HG02759 (cell line): ENCODE measurements around the gene PIGC.

Experiments
- ATAC-seq: cut with Tn5 transposase; IDR thresholded peaks from one replicate; pipeline ENCODE4 v1.9.1; 2021; ENCODE audit warnings: mild to moderate bottlenecking, moderate library complexity; ENCODE audit not compliant: unreplicated experiment

The PIGC gene

GRCh38 chr1:172431721-172432192 lies 12.1 kb downstream of the PIGC start:
- no peak for ATAC-seq

DNA sequence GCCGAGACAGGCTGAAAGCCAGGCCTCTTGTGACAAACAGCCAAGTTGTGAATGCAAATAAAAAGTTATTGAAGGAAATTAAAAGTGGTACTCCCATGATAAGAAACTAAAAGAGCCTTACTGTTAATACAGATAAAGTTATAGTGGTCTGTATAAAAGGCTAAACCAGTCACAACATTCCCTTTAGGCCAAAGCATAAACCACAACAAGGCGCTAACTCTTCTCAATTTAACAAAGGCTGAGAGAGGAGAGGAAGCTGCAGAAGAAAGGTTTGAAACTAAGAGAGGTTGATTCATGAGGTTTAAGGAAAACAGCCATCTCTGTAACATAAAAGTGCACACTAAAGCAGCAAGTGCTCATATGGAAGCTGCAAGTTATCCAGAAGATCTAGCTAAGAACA lies 12.7 kb downstream of the PIGC start:
- no peak for ATAC-seq

DNA sequence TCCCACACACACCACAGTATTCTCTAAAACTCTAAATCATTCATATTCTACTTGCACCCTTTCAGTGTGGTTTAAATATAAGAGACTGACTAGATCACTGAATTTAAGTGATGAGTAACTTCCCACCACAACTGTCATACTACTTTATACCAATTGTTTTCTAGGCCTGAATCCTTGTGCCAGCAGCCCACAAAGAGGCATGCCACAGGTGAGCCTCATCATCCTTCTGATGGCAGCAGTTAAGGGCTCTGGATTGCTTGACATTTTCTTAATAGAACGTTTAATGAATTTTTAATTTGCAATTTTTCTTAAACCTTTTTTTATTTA lies 13.8 kb downstream of the PIGC start:
- ATAC-seq = no peak

DNA sequence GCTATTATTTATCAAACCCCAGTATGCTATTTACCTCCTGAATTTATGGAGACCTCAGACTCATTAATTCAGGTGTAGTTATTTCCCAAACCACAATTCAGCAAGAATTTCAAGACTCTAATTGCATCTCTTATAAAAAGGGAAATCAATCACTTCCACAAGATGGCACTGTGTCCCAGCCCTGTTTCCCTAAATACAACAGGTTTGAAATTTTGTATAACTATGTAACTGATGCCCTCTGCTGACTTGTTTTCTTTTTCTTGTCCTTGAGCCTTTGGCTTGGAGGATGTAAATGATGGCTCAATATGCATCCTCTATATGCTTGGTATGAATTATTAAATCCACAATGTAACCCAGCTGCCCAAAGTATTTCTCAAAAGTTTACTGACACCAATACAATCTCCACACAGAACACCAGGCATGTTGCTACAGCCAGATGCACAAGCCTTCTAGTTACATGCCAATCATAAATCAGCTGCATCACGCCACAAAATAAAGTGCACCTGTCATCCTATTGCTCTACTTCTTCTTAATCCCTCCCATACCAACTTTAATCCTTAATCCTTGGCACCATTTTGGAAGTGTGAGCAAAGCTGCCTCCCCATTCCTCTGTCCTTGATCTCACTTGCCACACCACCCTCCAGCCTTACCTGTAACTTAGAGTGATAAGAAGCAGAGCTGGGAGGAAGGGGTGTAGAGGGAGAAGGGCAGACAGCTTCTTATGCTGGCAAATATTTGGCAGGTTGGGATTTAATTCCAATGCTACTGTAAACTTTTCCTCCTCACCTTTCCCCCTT lies 14.3 kb downstream of the PIGC start:
- no peak for ATAC-seq

GRCh38 chr1:172427191-172427590 lies 16.7 kb downstream of the PIGC start:
- no peak for ATAC-seq

- no peak for ATAC-seq
These were observed 18.5 kb downstream of the PIGC start for GRCh38 chr1:172425339-172425738.

- ATAC-seq = no peak
These were observed 20.5 kb downstream of the PIGC start for GRCh38 chr1:172423336-172423735.

DNA sequence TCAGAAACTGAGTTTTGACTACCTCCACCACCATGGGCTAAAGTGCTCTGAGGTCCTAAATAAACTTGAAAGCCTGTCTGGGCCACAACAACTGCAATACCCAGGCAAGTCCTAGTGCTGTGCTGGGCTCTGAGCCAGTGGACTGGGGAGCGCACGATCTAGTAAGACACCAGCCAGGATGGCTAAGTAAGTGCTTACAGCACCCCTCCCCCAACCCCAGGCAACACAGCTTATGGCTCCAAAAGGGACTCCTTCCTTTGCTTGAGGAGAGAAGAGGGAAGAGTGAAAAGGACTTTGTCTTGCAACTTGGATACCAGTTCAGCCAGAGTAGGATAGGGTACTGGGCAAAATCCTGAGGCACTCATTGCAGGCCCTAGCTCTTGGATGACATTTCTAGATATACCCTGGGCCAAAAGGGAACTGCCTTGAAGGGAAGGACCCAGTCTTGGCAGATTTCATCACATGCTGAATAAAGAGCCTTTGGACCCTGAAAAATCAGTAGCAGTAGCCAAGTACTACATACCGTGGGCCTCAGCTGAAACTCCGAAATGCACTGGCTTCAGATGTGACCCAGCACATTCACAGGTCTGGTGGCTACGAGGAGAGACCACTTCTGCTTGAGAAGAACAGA lies 21.8 kb downstream of the PIGC start:
- ATAC-seq = no peak

- ATAC-seq = no peak
These were observed 23.5 kb downstream of the PIGC start, which contains the start of gene C1orf105 for GRCh38 chr1:172420385-172420784. C1orf105 (plus strand) TSS chr1:172420685; CDS start chr1:172420886, 201 bp downstream.

- ATAC-seq = no peak
These were observed 26.3 kb downstream of the PIGC start for GRCh38 chr1:172417557-172417956.

DNA sequence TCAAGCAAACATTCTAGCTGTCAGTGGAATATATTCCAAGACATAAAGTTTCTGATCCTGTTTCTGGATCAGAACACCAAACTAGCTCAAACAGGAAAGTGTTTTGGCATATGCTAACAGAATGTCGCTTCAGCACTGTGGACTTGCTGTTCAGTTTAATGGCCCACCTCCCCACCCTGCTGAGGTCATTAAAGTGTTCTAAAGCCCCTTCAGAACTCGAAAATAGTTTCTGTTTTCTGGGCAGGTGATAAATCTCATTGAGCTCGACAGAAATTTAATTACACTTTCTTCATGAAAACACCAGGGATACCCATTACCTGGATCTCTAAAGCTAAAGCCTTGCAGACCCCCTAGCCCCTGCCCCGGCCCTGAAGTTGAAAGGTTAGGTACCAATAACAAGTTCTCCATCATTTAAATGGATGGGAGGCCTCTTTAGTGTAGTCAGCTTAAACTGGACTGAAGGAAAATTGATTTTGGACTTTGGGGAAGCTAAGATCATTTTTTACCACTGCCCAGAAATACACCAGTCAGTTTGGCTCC lies 27.3 kb downstream of the PIGC start:
- ATAC-seq = no peak

GRCh38 chr1:172414331-172414730 lies 29.5 kb downstream of the PIGC start:
- ATAC-seq = no peak

- ATAC-seq = no peak
These were observed 32.0 kb downstream of the PIGC start for GRCh38 chr1:172411791-172412338.

GRCh38 chr1:172410027-172410426 lies 33.8 kb downstream of the PIGC start:
- ATAC-seq = no peak

DNA sequence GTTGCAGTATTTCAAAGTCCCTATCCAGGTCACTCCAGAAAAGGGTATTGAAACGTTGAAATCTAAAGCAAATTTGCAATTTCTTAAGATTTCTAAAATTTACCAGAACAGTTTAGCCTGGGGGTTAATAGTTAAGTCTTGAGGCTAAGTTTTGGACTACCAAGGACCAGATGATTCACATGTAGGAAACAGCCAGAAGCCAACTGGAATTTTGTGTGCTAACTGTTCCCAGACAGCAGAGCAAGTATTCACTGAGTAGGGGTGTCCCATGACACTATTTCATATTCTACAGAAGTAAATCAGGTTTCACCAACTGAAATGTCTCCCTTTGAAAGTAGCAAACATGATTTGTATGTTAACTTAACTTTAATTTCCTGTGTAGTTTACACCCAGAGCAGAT lies 34.9 kb downstream of the PIGC start:
- ATAC-seq = no peak

DNA sequence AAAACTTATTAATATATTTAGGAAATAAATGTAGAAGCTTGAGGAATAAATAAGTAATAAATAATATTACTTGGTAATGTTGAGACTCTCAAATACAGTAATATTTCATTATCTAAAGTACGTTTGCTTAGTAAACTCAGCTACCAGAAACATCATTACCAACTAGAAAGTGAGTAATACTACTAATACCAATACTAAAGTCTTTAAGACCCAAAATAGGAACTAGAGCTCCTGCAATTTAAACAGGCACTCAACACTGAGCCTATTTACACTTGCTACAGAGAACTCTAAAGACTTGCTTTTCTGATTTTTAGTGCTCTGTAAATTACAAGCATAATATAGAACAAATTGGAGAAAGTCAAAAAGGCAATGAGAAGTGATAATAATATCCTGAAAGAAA lies 36.9 kb downstream of the PIGC start:
- no peak for ATAC-seq

GRCh38 chr1:172405912-172406311 lies 38.0 kb downstream of the PIGC start:
- no peak for ATAC-seq

DNA sequence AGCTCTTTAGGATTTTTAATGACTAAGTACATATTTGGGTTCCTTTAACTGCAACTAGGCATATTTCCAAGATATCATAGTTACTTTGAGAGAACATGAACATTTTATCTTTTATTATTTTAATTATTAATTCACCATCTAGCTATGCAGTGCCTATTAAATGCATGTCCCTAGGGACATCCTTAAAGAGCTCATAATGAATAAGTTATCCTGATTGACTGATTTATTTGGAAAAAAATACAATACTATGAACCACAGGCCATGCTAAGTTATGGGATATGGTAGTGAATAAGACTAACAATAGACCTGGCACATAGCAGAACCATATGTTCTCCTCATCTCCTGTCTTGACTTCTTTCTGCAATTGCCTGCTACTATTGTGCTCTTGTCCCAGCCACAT lies 39.7 kb downstream of the PIGC start:
- ATAC-seq = no peak

DNA sequence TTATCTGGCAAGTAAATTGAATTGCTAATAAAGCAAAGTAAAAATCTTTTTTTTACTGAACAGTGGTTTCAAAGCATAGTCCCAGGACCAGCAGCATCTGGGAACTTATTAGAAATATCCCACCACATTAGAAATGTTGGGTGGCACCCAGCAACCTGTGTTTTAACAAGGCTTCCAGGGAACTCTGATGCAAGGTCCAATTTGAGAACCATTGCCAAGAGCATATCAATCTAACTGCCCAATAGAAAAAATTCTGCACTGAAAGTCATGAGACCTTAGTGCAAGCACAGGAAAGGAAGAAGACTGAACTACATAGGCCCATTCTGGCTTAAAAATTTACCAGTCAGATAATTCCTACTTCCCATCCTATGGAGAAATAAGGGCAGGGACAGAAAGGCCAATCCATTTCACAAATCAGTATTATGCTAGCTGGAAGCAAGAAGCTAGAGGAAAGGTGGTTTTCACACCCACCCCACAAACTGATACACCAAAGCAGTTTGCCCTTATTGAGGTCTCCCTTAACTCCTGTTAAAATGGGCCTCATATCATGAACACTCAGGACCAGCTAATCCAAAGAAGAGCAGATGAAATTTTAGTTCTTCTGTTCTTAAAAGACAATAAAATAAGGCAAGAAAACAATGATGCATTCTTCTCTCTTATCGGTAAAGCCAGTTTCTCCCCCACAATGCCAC lies 40.8 kb downstream of the PIGC start:
- no peak for ATAC-seq

GRCh38 chr1:172401892-172402291 lies 42.0 kb downstream of the PIGC start:
- ATAC-seq = no peak

DNA sequence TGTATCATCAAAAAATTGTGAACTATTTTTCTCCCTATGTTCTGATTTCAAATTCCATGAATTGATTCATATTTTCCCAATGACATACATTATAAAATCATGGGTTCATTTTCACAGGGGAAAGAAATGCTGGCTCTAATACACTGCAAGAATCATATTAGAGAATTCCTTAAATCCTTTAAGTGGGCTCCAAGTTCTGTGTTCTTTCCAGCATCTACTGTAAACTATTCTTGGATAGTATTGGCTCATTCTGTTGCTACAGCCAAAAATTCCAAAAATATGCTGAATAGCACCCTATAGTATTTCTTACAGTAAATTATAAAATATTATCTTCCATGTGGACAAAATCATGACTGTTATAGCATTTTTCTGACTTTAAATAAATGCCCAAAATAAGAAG lies 42.4 kb downstream of the PIGC start:
- no peak for ATAC-seq
